GM19324 (cell line): Measurements from ENCODE around the gene COL4A1.

ENCODE experiments used
- ATAC-seq: cut with Tn5 transposase; IDR thresholded peaks from one replicate; pipeline ENCODE4 v1.9.1; 2021; ENCODE audit warnings: mild to moderate bottlenecking, moderate library complexity; ENCODE audit not compliant: unreplicated experiment, low FRiP score

Gene COL4A1

DNA sequence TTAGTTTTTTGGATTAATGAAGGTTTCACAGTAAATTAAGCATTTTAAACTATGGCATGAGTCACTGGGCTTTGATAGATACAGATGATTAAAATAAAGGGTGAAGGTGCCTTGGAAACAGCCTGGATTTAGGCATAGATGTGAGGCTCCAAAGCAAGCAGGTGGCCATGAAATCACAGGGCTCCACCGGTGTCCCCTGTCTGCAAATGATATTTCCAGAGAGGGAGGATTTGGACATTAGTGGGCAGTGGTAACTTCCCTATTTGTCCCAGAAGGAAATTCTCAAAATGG is 127.2 kb downstream of the COL4A1 start:
- no peak for ATAC-seq

DNA sequence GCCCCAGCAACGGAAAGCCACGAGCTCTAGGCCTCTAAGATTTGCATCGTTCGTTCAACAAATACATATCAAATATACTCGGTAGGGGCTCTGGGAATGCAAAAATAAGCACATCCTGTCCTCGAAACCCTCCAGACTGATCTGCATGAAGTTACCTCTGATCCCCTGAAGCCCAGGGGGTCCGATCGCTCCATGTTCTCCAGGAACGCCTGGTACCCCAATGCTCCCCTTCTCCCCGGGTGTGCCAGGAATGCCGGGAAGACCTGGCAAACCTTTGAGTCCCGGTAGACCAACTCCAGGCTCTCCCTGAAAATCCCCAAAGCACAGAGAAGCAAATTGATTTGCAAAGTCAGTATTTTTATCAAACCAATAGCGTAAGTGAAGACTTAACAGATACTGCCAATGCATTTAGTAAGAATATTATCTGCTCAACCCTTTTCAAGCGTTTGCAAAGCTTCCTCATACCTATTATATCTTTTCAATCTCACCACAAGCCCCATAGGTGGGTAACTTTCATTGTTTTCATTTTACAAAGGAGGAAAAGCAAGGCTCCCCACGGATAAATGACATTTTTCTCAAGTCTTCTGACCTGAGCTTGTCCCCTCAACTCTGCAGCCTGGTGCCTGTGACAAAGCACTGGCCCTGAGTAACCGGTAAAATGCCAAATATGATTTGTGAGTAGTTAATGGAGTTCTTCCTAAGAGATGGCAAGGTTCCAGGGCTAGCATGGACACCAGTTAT is 127.7 kb downstream of the COL4A1 start:
- ATAC-seq = no peak

DNA sequence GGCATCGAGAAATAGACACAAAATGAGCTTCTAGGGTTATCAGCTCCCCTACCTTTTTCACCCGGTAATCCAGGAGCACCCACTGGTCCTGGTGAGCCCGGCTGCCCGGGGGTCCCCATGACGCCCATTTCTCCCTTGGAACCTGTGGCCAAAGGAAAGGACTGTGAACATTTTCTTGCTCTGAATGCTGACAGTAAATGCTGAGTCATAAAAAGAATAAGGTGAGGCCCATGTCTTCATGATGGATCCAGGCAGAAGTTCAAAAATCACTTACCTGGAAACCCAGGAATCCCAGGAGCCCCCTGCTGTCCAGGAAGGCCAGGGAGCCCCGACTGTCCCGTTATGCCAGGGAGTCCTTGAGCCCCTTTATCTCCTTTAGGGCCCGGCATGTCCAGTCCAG is 129.2 kb downstream of the COL4A1 start:
- no peak for ATAC-seq

DNA sequence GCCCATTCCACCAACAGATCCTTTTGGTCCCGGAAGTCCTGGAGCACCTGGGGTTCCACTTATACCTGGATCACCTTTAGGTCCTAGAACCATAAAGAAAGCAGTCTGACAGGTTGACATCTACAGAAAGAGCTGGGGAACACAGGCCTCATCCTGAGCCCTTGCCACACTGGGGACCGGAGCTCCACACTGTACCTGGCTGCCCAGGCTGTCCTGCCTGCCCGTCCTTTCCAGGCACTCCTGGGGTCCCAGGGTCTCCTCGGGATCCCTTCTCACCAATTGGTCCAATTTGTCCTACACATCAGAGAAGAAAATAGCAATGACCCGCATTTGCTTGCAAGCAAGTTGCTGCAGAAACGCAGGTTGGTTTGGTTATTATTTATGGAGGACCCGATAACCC is 130.5 kb downstream of the COL4A1 start:
- no peak for ATAC-seq

DNA sequence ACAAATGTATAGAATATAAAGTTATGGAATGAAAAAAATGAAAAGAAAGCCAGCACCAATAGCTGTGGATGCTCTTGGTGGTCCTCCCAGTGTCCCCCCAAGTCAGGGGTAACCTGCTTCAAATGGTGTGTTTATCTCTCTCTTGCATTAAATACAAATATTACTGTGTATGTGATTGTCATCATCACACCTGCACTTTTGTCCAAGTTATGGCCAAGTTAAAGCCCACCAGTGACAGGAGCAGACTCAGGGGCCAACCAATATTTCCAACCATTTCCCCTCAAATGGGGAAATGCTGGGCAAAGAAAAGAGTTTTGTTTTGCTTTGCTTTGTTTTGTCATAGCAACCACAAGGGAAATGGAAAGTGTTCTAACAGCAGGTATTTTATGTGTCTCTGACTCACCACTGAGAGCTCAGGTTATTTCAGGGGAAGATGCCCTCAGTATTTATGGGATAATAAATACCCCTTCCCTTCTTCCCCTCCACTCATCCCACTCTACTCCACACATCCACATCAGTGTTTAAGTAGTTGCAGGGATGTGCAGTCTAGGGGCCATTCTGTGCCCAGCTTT is 133.6 kb downstream of the COL4A1 start:
- ATAC-seq = no peak

DNA sequence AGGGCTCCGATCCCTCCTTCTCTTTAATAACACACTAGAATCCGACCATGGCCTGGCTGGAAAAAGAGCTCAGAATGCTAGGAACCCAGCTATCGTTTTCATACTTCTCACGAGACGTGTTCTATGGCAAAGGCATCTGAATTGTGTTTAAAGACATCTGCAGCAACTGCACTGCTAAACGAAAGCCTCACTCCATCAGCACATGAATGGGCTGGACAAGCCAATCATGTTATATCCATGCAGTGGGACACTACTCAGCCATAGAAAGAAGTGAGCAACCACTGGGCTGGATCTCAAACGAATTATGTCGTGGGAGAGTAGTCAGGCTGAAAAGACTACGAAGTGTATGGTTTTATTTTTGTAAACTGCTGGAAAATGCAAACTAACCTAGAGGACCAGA is 136.1 kb downstream of the COL4A1 start:
- ATAC-seq = no peak

DNA sequence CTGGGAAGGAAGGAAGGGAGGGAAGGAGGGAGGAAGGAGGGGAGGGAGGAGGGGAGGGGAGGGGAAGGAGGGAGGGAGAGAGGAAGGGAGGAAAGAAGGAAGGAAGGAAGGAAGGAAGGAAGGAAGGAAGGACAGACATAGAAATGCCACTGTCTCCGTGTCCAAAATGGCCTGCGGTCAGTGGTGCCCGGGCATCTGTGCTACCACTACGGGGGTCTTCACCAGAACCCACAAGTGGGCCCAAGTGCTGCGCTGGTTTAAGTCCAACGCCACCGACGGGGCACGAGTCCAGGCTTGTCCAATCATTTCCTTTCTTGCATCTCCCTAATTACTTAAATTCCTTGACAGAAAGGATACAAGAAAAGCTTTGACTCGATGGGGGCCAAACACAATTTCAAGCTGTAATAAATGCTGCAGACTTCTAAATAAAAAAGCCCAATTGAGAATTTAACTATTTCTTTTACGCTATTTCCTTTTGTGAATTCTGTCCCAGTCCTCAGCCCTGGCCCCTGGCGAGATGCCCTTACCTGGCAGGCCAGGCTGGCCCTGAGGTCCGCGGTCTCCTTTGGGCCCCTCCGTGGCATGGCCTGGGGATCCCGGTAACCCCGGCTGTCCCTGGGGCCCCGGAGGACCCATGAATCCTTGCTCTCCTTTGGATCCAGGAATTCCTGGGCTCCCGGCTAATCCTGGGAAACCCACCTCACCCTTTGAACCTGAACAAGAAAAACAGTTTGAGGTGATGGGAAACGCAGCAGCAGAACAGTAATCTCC is 136.8 kb downstream of the COL4A1 start:
- ATAC-seq = no peak

DNA sequence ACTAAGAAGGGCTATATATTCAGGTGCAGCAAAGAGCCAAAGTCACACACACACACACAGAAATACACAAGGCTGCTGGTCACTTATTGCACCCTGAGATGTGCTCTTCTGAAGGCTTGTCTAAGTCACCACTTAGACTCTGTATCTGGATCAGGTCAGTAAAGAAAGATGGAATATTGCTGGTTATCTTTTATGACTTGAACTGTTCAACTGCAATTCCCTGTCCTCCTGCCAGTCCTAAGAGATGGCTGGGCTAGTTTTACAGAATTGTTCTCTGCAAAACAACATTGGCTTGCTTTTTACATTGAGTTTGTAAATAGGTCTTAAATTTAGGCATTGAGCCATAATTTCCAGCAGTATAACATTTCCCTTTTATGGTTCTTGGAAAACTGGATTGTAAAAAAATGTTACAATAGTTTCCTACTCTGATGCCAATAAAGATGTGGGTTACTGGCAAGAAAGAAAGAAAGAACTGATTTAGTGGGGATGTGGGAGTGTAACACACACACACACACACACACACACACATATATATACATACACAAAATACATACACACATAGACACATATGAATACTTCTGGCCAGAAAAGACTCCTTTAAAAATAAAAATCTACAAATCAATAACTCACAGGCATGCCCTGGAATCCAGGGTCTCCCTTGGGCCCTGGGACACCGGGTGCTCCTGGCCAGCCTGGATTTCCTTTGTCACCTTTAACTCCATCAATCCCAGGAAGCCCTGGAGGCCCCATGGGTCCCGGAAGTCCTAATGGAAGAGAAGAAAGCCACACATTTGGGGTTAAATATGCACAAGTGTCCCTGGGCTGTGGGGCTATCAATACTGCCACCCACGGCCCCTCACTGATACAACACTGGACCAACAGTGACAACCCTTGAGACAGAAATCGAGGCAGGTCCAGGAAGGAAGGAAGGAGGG is 137.7 kb downstream of the COL4A1 start:
- ATAC-seq = no peak

DNA sequence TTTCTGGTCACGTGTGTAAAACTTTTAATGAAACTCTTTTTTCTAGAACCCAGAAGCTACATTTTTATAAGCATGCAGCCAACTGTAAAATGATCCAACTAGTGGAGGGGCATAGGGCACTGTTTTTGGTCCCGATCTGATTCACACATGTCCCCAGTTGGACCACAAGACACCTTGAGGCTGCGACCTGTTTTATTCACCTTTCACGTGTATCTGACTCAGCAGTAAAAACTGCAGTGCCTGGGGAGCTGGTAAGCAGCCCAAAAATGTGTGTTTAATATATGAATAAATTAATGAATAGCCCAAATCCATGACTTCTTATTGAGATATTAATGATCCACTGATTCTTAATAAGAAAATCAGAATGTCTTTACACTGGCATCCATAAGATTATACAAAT is 140.4 kb downstream of the COL4A1 start:
- ATAC-seq = no peak

DNA sequence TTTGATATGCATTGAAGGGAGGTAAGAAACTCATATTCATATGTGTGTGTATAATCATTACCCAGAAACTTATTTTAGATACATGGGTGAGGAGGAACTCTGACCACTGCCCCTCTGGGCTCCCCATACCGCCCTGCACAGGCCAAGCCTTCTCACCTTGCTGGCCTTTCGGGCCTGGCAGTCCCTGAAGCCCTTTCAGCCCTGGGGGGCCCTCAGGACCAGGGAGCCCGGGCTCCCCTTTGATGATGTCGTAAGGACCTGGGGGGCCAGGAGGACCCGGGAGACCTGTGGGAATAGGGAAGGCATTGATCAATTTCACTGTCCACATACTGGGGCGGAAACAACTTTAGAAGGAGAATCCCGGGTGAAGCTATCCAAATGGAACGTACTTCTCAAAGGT is 142.3 kb downstream of the COL4A1 start:
- no peak for ATAC-seq

DNA sequence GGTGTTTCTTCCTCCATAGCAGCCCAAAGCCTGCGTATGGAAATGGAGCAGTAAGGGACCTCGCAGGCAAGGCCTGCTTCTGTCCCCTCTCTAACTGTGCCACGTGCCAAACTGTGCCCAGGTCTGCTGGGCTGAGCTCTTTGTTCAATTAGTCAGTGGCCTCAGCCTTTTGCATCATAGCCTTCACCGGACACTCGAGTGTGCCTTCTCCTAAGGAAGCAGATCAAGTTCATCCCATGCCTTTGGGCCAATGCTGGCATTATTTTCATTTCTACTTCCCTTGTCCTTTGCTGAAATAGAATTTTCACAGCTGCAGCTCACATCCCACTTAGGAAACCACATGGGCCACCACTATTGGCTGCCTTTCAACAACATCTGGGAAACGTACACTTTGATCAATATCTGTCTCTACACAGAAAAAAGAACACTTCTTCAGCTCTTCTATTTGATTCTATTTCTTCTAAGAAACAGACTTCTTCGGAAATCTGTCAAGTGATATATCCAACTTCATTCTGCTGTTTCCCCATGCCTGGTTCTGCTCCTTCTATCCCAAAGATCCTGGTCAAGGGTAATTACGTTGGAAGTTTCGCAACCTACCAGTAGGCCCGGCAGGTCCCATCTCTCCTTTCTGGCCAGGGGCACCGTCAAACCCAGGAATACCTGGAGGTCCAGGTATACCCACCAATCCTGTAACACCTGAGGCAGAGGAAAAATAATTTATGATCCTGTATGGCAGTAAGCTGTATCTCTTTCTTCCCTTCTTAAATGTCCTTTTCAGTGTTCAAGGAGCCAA is 143.9 kb downstream of the COL4A1 start:
- no peak for ATAC-seq

DNA sequence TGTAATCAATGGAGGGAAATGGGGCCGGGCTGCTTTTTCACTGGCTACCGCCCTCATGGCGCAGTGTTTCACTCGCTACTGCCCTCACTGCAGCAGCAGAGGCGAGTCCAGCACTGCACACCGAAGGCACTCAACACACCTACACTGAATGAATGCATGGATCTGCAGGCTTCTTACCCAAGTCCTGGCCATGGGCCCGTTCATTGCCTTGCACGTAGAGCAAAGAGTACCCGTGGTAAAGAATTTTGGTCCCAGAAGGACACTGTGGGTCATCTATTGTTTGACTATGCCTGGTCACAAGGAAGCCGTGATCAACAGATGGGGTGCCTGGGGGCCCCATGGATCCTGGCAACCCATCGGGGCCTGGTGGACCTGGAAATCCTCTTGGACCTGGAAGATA is 144.9 kb downstream of the COL4A1 start:
- ATAC-seq = no peak

DNA sequence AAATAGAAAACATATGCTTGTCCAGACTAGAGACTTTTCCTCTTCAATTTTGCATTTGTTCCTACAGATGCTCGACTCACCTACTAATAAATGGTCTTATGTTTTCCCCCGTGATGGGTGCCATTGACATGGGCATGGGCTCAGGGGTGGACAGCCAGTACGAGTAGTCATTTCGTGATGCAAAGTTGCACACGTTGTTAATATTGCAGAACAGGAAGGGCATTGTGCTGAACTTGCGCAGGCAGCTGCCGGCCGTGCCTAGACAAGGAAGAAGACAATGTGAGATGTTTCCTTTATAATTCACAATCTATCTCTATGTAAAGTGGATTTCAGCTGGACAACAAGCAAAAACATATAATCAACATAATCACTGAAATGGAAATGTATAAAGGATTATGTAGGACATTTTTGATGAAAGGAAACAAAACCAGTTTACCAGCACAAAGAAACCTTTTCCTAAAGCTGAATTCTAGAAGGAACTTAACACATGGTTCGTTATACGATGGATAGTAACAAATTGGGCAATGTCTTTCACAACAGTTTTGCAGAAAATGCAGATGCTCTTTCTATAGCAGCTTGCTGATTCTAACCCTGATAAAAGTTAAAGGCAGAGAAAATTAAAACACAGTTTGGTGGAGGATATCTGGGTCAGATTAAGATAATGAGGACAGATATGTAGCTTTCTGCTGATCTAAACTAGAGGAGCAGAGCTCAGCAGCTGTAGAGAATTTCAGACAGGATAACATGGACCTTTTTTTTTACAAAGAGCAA is 145.7 kb downstream of the COL4A1 start:
- ATAC-seq = no peak

DNA sequence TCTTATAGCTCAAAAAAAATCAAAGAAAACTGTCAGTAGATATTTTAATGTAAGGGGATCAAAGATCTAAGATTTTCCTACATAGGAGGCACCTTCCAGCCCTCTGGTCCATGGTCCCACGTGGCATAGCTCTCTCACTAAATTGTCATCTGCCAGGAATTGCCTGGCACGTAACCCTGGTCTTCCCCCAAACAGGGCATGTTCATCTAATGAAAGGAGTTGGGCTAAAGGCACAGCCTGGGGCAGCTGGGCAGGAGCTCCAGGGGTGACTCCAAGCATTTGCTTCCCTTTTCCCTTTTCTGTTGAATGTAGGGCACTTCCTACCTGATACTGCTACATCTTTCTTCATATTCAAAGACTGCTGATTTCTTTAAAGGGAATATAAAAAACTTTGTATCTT is 148.7 kb downstream of the COL4A1 start:
- no peak for ATAC-seq

DNA sequence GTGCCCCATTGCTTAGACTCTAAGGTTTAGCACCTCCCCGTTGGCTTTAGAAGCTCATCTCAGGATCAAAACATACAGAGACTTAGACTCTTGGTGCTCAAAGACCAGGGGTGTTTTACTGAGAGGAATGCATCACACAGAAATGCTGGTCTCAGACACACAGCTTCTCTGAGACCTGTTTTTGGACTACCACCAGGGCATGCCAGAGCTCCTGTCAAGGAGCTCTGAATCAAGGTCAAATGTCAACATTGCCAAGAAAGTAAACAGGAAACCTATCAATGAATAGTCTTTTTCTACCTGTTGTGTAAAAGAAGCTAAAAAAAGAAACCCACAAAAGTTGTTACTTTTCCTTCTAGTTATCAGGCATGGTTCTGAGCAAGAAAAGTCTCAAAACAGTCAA is 149.2 kb downstream of the COL4A1 start:
- no peak for ATAC-seq

DNA sequence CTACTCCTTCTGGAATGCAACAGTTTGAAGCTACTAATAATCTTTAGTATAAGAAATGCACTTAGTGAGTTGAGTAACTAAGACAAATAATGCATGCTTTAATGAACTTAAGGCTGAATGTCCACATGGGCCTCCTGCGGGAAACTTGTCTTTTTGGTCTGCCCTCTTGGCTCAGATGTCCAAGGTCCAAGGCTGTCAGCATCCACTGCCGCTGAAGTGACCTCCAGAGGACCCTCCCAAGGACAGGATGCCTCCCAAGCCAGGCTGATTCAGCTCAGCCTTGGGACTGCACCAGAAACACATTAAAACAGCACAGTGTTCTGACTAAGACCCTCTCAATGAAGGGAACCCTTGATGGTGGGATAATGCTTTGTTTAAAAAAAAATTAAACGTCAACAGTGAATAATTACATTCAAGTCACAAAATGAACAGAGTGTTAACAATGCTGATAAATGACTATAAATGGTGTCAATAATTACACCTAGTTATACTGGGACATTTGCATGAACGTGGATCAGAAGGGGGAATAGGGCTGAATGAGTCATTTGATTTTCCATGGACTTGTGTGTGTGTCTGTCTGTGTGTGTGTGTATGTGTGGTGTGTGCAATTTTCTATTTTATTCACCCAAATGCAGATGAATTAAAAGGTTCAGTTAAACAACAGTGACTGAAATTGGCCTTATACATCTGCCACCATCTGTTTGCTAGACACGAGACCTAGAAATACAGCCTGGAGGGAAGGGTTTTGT is 150.5 kb downstream of the COL4A1 start:
- no peak for ATAC-seq

DNA sequence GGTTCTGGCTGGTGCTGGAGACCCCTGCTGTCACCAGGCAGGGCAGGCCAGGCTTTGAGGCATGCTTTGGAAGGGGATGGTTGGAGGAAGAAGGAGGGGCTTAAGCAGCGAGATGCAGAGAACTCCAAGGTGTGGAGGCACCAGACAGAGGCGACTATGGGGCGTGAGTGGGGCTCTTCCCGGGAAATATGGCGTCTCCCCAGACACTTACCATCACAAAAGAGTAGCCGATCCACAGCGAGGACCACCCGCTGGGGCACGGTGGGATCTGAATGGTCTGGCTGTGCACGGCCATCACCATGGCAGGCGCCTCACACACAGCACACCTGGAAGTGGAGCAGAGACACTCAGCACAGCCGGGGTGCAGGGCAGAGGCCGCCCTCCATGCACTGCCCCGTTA is 151.9 kb downstream of the COL4A1 start:
- ATAC-seq = no peak

DNA sequence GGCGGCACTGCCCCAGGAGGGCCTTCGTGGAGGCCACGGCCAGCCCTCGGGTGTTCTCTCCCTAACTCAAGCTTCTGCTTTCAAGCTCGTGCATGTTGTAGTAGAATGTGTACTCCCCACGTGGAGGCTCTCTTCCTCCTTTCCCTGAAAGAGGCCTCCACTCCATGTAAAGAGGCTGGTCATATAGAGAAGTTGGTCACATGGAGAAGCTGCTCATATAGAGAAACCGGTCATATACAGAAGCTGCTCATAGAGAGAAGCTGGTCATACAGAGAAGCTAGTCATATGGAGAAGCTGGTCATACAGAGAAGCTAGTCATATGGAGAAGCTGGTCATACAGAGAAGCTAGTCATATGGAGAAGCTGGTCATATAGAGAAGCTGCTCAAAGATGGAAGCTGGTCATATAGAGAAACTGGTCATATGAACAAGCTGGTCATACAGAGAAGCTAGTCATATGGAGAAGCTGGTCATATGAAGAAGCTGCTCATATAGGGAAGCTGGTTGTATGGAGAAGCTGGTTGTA is 152.5 kb downstream of the COL4A1 start:
- ATAC-seq = no peak

DNA sequence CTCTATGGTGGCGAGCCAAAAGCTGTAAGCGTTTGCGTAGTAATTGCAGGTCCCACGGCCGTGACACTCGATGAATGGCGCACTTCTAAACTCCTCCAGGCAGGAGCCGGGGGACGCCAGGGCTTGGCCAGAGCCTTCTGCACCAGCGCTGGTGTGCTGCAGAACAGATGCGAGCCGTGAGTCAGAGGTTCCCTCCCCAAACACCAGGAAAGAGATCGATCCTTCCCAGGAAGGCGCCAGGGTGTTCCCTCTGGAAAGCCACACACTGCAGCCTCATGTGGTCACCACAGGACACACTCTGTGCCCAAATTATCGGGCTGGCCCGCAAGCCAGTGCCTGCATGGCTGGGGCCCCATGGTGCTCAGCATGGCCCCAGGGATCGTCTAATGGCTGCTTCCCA is 154.6 kb downstream of the COL4A1 start:
- ATAC-seq = no peak
